RWPE2 (cell line): ENCODE measurements around the gene TRPM5.

ENCODE experiments used
- ATAC-seq: fragments of 200-7000 bp; cut with Tn5 transposase; 3 replicates; pipeline ENCODE4 v1.9.1; 2021; ENCODE audit warnings: low read depth
- DNase-seq: peaks from one replicate; pipeline ENCODE4 v3.0.0-alpha.2; 2020; ENCODE audit warnings: low spot score
- H3K27ac ChIP-seq: fragments of 450-650 bp; 2 replicates; pipeline ENCODE4 v1.5.1; 2017; ENCODE audit warnings: mild to moderate bottlenecking; ENCODE audit not compliant: poor library complexity, severe bottlenecking
- H3K27me3 ChIP-seq: fragments of 250-450 bp; sonication (Bioruptor Pico); 2 replicates; pipeline ENCODE4 v1.5.1; 2021; ENCODE audit warnings: mild to moderate bottlenecking, moderate library complexity; ENCODE audit not compliant: insufficient read depth, poor library complexity, severe bottlenecking
- H3K36me3 ChIP-seq: fragments of 250-450 bp; sonication (Bioruptor Pico); 2 replicates; pipeline ENCODE4 v1.5.1; 2020; ENCODE audit warnings: low read depth, mild to moderate bottlenecking, moderate library complexity
- H3K4me1 ChIP-seq: fragments of 250-450 bp; sonication (Bioruptor Pico); 2 replicates; pipeline ENCODE4 v1.5.1; 2021; ENCODE audit warnings: mild to moderate bottlenecking, moderate library complexity; ENCODE audit not compliant: insufficient read depth, poor library complexity, severe bottlenecking
- H3K4me3 ChIP-seq: fragments of 250-450 bp; sonication (Bioruptor Pico); 2 replicates; pipeline ENCODE4 v1.5.1; 2021; ENCODE audit warnings: mild to moderate bottlenecking, moderate library complexity; ENCODE audit not compliant: severe bottlenecking
- H3K9me3 ChIP-seq: fragments of 250-450 bp; sonication (Bioruptor Pico); 2 replicates; pipeline ENCODE4 v1.5.1; 2021; ENCODE audit warnings: mild to moderate bottlenecking, moderate library complexity; ENCODE audit not compliant: severe bottlenecking
- TF ChIP-seq, protein P1 (sequence below): fragments of 450-650 bp; IDR thresholded peaks from one replicate; pipeline ENCODE4 v1.5.1; 2017; ENCODE audit warnings: mild to moderate bottlenecking, moderate library complexity; ENCODE audit not compliant: poor library complexity, severe bottlenecking

TRPM5 gene

GRCh38 chr11:2477936-2478335 lies 33.6 kb upstream of the TRPM5 start:
- H3K9me3 ChIP-seq: peaks cover 3% of the 10 kb centered on the region
- no peaks in the 10 kb centered on the region for H3K36me3 ChIP-seq
- TF ChIP-seq, protein P1, sequence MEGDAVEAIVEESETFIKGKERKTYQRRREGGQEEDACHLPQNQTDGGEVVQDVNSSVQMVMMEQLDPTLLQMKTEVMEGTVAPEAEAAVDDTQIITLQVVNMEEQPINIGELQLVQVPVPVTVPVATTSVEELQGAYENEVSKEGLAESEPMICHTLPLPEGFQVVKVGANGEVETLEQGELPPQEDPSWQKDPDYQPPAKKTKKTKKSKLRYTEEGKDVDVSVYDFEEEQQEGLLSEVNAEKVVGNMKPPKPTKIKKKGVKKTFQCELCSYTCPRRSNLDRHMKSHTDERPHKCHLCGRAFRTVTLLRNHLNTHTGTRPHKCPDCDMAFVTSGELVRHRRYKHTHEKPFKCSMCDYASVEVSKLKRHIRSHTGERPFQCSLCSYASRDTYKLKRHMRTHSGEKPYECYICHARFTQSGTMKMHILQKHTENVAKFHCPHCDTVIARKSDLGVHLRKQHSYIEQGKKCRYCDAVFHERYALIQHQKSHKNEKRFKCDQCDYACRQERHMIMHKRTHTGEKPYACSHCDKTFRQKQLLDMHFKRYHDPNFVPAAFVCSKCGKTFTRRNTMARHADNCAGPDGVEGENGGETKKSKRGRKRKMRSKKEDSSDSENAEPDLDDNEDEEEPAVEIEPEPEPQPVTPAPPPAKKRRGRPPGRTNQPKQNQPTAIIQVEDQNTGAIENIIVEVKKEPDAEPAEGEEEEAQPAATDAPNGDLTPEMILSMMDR: no peak

GRCh38 chr11:2477254-2477653 lies 32.9 kb upstream of the TRPM5 start:
- no peaks in the 10 kb centered on the region for H3K27me3 ChIP-seq
- peaks cover 3% of the 10 kb centered on the region for H3K9me3 ChIP-seq
- no peaks in the 10 kb centered on the region for H3K36me3 ChIP-seq
- H3K4me1 ChIP-seq: no peaks in the 10 kb centered on the region
- no peak overlapping the region for H3K27ac ChIP-seq
- H3K4me3 ChIP-seq: no peak overlapping the region
- ATAC-seq (no peak), DNase-seq (no peak)
- TF ChIP-seq, protein P1: no peak

More at GRCh38 chr11:2477936-2478335, 33.6 kb upstream of the TRPM5 start:
- Histone ChIP-seq H3K4me3 (no peak overlapping the region), H3K27ac (no peak overlapping the region), H3K4me1 (no peaks in the 10 kb centered on the region), H3K27me3 (no peaks in the 10 kb centered on the region)
- ATAC-seq (no peak), DNase-seq (no peak)

DNA sequence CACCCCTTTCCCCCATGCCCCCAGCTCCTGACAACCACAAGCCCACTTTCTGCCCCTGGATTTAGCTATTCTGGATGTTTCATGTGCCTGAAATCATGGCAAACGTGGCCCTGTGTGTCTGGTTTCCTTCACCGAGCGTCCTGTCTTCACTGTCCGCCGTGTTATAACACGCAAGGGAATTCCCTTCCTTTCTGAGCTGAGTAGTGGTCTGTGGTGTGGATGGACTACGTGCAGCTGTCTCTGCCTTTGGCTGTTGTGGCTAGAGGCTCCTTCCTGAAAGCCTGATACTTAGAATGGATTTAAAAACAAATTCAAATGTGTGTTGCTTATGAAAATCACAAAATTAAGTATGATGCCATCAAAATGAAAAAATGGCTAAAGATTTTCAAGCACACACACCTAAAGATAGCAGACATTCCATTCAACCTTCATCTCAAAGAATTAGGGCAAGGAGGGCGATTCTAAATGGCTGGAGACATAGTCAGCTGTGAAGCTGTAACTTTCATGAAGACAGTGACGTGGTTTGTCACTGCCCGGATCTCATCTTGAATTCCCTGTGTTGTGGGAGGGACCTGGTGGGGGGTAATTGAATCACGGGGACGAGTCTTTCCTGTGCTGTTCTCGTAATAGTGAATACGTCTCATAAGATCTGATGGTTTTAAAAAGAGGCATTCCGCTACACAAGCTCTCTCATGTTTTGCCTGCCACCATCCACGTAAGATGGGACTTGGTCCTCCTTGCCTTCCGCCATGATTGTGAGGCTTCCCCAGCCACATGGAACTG lies 31.0 kb upstream of the TRPM5 start:
- H3K36me3 ChIP-seq: no peaks in the 10 kb centered on the region
- no peak overlapping the region for H3K27ac ChIP-seq
- H3K4me1 ChIP-seq: no peaks in the 10 kb centered on the region
- H3K27me3 ChIP-seq: no peaks in the 10 kb centered on the region
- H3K4me3 ChIP-seq: no peak overlapping the region
- ATAC-seq (no peak), DNase-seq (no peak)
- TF ChIP-seq, protein P1: no peak
- peaks cover 1% of the 10 kb centered on the region for H3K9me3 ChIP-seq

GRCh38 chr11:2474059-2474901 lies 30.0 kb upstream of the TRPM5 start:
- no peak for DNase-seq

More at GRCh38 chr11:2474059-2474901, 30.0 kb upstream of the TRPM5 start:
- no peak for ATAC-seq
- Histone ChIP-seq H3K27me3 (no peaks in the 10 kb centered on the region), H3K4me1 (no peaks in the 10 kb centered on the region), H3K27ac (no peak overlapping the region), H3K36me3 (no peaks in the 10 kb centered on the region), H3K4me3 (no peak overlapping the region), H3K9me3 (no peaks in the 10 kb centered on the region)
- TF ChIP-seq, protein P1: no peak
